PFSK-1 (cell line): Measurements from ENCODE around the gene MYO1E.

Experiments used
- POLR2AphosphoS5 ChIP-seq: IDR thresholded peaks from 2 replicates; pipeline ENCODE4 v1.6.1; 2012; ENCODE audit warnings: low read depth, mild to moderate bottlenecking, control low read depth, low read length, moderate library complexity
- SIN3A ChIP-seq: IDR thresholded peaks from 2 replicates; pipeline ENCODE4 v1.6.1; 2012; ENCODE audit warnings: mild to moderate bottlenecking, low read length, moderate library complexity, borderline replicate concordance; ENCODE audit not compliant: insufficient read depth
- TAF1 ChIP-seq: IDR thresholded peaks from 2 replicates; pipeline ENCODE4 v1.6.1; 2012; ENCODE audit warnings: low read length, control low read depth, borderline replicate concordance; ENCODE audit not compliant: insufficient read depth

DNA sequence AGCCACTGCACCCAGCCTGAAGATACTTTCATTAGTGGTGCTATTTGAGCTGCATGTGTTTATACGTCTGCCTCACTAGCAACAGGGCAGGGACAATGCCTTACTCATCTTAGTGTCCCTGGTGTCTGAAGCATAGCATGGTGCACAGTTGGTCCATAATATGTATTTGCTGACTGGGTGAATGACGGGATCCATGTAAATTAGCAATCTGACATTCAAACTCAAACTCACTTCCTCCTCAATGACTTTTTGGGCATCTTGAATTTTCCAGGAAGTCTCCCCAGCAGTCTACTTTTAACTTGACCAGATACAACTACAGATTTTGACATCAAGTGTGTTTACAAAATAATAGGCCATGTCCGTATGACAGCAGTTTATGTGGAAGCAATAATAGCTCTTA lies 169.0 kb downstream of the MYO1E start:
- TF ChIP-seq SIN3A (no peak), POLR2AphosphoS5 (no peak), TAF1 (no peak)
